Suprapubic skin (tissue), 4 donors: ENCODE data around the gene TRIP4. TPM values are rescaled to one million over a fixed set of nuclear protein-coding genes. Genes with fewer than 3 reads are reported as not detected.
"Not testable (repeated sequence)": the region's sequence is repeated elsewhere in the genome, so short reads cannot be mapped to it uniquely, and the experiment has no call there.

Source experiments
- DNase-seq, 2 donors: peaks; one replicate each; pipeline ENCODE4 v3.0.0-alpha.2; 2019; ENCODE audit warnings: low spot score in 2 of 2
- H3K27ac ChIP-seq: fragments of 200-600 bp; sonication (generic); one replicate; pipeline ENCODE4 v1.5.1; 2019
- H3K27me3 ChIP-seq: fragments of 200-600 bp; sonication (generic); one replicate; pipeline ENCODE4 v1.5.1; 2019
- H3K36me3 ChIP-seq: fragments of 200-600 bp; sonication (generic); one replicate; pipeline ENCODE4 v1.5.1; 2019
- H3K4me1 ChIP-seq: fragments of 200-600 bp; sonication (generic); one replicate; pipeline ENCODE4 v1.5.1; 2019
- H3K4me3 ChIP-seq: fragments of 200-600 bp; sonication (generic); one replicate; pipeline ENCODE4 v1.5.1; 2019; ENCODE audit warnings: mild to moderate bottlenecking
- H3K9me3 ChIP-seq: fragments of 200-600 bp; sonication (generic); one replicate; pipeline ENCODE4 v1.5.1; 2019
- EP300 ChIP-seq: sonication (generic); formaldehyde crosslinking; IDR thresholded peaks from one replicate; pipeline ENCODE4 v1.6.1; 2017; ENCODE audit warnings: antibody characterized with exemption
- POLR2A ChIP-seq, 2 donors: fragments of 450-650 bp; IDR thresholded peaks; one replicate each; pipeline ENCODE4 v1.6.1; 2017; ENCODE audit warnings: antibody characterized with exemption in 2 of 2, mild to moderate bottlenecking in 2 of 2, moderate library complexity in 2 of 2
- POLR2AphosphoS5 ChIP-seq, 3 donors: sonication (generic); formaldehyde crosslinking; IDR thresholded peaks; one replicate each; pipeline ENCODE4 v1.6.1; 2017; ENCODE audit warnings: antibody characterized with exemption in 3 of 3
- WGBS: methylation state at CpG from one replicate; pipeline ENCODE4 v1.1.5; 2018; 5-methylcytosine and 5-hydroxymethylcytosine counted together
- total RNA-seq, 4 donors: library from RNA; depleted of rRNA; stranded (reverse); fragments of >200 nt; gene quantifications; one replicate each; pipeline ENCODE4 v1.1.0, GENCODE V29; 2016
- TF ChIP-seq, protein P1 (sequence below), 2 donors: fragments of 200-600 bp in 1 of 2; fragments of 450-650 bp in 1 of 2; sonication (generic) in 1 of 2; IDR thresholded peaks; one replicate each; pipeline ENCODE4 v1.5.1; 2016 to 2019; ENCODE audit warnings: antibody characterized with exemption in 2 of 2, mild to moderate bottlenecking in 1 of 2, moderate library complexity in 1 of 2

TRIP4 gene
- total RNA-seq, 4 donors from 2014 or later = 8.3 to 22.2 (median 13.0) TPM

DNA sequence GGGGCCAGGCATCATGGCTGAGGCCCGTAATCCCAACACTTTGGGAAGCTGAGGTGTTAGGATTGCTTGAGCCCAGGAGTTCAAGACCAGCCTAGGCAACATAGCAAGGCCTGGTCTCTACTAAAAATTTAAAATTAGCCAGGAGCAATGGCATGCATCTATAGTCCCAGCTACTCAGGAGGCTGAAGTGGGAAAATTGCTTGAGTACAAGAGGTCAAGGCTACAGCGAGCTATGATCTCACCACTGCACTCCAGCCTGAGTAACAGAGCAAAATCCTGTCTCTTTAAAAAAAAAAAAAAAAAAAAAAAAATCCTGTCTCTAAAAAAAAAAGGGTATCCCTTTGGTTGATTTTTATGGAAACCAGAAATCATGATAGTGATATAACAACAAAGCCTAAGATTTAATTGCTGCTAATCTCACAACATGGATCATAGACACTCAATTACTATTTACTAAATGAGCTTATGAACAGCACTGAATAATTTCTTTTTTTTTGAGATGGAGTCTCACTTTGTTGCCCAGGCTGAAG lies 18.5 kb upstream of the TRIP4 start:
- no peak for DNase-seq
- no peaks in the 10 kb centered on the region for H3K9me3 ChIP-seq
- H3K36me3 ChIP-seq = no peaks in the 10 kb centered on the region
- WGBS = 91% methylated on average over 2 of the region's 2 CpGs
- no peaks in the 10 kb centered on the region for H3K4me1 ChIP-seq
- H3K4me3 ChIP-seq = no peak overlapping the region
- TF ChIP-seq, protein P1, sequence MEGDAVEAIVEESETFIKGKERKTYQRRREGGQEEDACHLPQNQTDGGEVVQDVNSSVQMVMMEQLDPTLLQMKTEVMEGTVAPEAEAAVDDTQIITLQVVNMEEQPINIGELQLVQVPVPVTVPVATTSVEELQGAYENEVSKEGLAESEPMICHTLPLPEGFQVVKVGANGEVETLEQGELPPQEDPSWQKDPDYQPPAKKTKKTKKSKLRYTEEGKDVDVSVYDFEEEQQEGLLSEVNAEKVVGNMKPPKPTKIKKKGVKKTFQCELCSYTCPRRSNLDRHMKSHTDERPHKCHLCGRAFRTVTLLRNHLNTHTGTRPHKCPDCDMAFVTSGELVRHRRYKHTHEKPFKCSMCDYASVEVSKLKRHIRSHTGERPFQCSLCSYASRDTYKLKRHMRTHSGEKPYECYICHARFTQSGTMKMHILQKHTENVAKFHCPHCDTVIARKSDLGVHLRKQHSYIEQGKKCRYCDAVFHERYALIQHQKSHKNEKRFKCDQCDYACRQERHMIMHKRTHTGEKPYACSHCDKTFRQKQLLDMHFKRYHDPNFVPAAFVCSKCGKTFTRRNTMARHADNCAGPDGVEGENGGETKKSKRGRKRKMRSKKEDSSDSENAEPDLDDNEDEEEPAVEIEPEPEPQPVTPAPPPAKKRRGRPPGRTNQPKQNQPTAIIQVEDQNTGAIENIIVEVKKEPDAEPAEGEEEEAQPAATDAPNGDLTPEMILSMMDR (IDR thresholded peaks at IDR 0.05) = no peak
- TF ChIP-seq POLR2A (IDR thresholded peaks at IDR 0.05) = no peak
- no peak for TF ChIP-seq POLR2AphosphoS5 (IDR thresholded peaks at IDR 0.05)
- no peak for TF ChIP-seq EP300
- H3K27me3 ChIP-seq = no peaks in the 10 kb centered on the region
- H3K27ac ChIP-seq = no peak overlapping the region

DNA sequence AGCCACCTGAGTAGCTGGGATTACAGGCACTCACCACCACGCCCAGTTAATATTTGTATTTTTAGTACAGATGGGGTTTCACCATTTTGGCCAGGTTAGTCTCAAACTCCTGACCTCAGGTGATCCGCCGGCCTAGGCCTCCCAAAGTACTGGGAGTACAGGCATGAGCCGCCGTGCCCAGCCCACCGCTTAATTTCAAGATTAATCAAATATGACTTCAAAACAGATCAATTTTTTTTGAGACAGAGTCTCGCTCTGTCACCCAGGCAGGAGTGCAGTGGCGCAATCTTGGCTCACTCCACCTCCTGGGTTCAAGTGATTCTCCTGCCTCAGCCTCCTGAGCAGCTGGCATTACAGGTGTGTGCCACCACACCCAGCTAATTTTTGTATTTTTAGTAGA lies 16.3 kb upstream of the TRIP4 start:
- WGBS = 98% methylated on average over 8 of the region's 8 CpGs
- not testable (repeated sequence) for H3K4me3 ChIP-seq, H3K4me1 ChIP-seq, DNase-seq, H3K27ac ChIP-seq, H3K36me3 ChIP-seq, H3K27me3 ChIP-seq, H3K9me3 ChIP-seq

DNA sequence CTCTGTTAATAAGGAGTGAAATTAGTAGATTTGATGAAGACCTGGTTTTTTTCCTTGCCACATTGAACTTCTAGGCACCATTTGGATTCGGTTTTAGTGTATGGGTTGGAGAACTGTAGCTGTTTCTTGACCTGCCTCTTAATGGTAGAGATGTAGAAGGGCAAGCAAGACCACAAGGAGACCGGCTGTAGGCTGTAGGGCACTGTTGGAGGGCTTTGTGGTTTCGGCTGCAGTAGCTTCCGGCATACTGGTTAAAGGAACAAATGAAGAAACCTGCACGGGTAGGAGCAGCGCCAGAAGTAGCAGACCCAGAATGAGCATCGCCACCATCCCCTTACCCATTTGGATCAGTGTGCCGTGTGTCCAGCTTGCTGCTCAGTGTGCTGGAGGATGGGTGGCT lies 14.3 kb upstream of the TRIP4 start:
- Histone ChIP-seq H3K9me3 (no peaks in the 10 kb centered on the region), H3K27me3 (no peaks in the 10 kb centered on the region), H3K4me1 (no peaks in the 10 kb centered on the region), H3K4me3 (no peak overlapping the region), H3K27ac (no peak overlapping the region), H3K36me3 (no peaks in the 10 kb centered on the region)
- TF ChIP-seq POLR2AphosphoS5 (IDR thresholded peaks at IDR 0.05) (no peak), POLR2A (IDR thresholded peaks at IDR 0.05) (no peak), EP300 (no peak)
- TF ChIP-seq, protein P1 (IDR thresholded peaks at IDR 0.05) = no peak
- 90% methylated on average over 8 of the region's 8 CpGs for WGBS
- DNase-seq = no peak

DNA sequence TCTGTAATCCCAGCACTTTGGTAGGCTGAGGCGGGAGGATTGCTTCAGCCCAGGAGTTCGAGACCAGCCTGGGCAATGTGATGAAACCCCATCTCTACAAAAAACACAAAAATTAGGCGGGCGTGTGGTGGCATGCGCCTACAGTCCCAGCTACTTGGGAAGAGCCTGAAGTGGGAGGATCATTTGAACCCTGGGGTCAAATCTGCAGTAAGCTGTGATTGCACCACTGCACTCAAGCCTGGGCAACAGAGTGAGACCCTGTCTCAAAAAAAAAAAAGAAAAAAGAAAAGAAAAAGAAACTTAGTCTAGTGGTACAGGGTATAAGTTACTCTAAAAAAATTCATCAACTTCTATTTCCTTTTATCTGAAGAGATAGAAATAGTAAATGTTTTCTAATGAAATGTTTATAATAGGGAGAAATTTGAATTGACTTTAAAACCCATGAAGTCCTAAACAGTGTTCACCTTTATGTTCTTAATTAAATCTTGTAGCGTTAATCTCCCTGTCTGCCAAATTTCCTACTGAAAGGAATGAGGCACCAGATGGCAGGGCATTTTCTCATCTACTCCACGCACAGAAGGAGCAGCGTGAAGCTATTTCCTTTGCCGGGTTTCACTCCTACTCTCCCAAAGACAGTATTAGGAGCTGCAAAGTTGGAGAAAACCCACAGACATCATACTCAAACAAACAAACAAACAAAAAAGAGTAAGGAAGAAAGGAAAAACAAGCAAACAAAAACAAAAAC lies 8.2 kb upstream of the TRIP4 start:
- WGBS = 64% methylated on average over 9 of the region's 9 CpGs
- H3K27me3 ChIP-seq = no peaks in the 10 kb centered on the region
- peaks cover 14% of the 10 kb centered on the region for H3K4me1 ChIP-seq
- no peaks in the 10 kb centered on the region for H3K9me3 ChIP-seq
- H3K4me3 ChIP-seq = no peak overlapping the region
- no peaks in the 10 kb centered on the region for H3K36me3 ChIP-seq
- no peak overlapping the region for H3K27ac ChIP-seq
- no peak for DNase-seq
- no peak for TF ChIP-seq POLR2A (IDR thresholded peaks at IDR 0.05)
- no peak for TF ChIP-seq POLR2AphosphoS5 (IDR thresholded peaks at IDR 0.05)
- TF ChIP-seq EP300 = no peak
- TF ChIP-seq, protein P1 (IDR thresholded peaks at IDR 0.05) = no peak

DNA sequence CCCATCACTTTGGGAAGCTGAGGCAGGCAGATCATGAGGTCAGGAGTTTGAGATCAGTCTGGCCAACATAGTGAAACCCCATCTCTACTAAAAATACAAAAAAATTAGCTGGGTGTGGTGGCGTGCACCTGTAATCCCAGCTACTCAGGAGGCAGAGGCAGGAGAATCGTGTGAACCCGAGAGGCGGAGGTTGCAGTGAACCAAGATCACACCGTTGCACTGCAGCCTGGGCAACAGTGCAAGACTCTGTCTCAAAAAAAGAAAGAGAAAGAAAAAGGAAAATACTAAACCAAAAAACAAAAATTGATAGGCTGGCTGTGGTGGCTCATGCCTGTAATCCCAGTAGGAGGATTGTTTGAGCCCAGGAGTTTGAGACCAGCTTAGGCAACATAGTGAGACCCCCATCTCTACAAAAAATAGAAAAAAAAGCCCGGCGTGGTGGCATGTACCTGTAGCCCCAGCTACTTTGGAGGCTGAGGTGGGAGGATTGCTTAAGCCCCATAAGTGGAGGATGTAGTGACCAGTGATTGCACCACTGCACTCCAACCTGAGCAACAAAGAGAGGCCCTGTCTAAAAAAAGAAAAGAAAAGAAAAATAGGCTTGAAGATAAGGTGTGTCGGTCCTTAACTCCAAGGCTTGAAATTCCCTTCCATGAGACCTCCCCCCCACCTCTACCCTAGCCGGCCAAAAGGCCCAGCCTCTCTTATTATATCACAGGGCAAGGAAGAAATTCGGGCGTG lies 7.3 kb upstream of the TRIP4 start:
- not testable (repeated sequence) for DNase-seq, H3K27ac ChIP-seq, H3K9me3 ChIP-seq, H3K36me3 ChIP-seq, H3K27me3 ChIP-seq
- Histone ChIP-seq H3K4me1 (peaks cover 14% of the 10 kb centered on the region), H3K4me3 (peak overlapping the region; percentile 71)
- WGBS = 53% methylated on average over 11 of the region's 11 CpGs

DNA sequence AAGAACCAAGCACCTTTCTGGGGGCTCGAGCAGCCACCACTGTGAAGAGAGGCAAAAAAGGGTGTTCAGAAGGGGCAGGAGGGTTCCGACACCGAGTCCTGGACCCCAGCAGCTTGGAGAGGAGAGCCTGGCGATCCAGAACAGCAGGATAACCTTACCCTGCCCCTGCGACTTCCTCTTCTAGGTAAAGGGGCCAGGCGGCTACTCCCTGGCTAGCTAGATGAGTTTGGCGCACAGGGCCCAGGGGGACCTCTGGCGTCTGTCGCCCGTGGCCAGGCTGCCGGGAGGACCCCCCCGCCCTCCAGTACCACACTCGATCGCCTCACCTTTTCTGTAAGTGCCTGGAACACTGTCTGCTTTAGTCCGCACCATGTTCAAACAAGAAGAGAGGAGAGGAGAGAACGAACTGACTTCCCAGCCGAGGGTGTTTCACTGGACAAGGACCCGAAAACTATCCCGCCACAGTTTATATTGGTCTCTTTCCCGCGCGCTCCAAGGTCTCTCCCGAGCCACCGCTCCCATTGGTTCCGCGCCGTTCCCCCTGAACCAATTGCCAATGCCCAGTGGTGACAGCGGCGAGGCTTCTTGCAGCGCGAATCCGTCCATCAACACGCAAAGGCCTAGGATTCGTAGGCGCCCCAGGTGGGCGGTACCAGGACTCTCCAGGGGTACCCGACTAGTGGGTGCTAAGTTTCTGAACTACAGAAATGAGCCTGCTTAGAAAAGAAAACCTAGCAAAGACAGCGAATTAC lies 6.5 kb upstream of the TRIP4 start, which contains the start of gene PCLAF:
PCLAF (minus strand) TSS at position 442 of the 752 bp plus-strand sequence; CDS start at position 372, 70 bp downstream.
- no peaks in the 10 kb centered on the region for H3K27me3 ChIP-seq
- 0% methylated on average over 32 of the region's 38 CpGs for WGBS
- TF ChIP-seq POLR2A (IDR thresholded peaks at IDR 0.05) (no peak), EP300 (no peak), POLR2AphosphoS5 (IDR thresholded peaks at IDR 0.05) (no peak)
- TF ChIP-seq, protein P1 (IDR thresholded peaks at IDR 0.05) = no peak
- peak; percentile 97 for DNase-seq
- H3K9me3 ChIP-seq = no peaks in the 10 kb centered on the region
- H3K27ac ChIP-seq = no peak within 1 kb of the TSS
- H3K4me1 ChIP-seq = peaks cover 14% of the 10 kb centered on the region
- no peaks in the 10 kb centered on the region for H3K36me3 ChIP-seq
- peak within 1 kb of the TSS; percentile 71 for H3K4me3 ChIP-seq
